Hepatocyte (in vitro differentiated cells): Measurements from ENCODE around the gene GLB1L2. TPM values are rescaled to one million over a fixed set of nuclear protein-coding genes. Genes with fewer than 3 reads are reported as not detected.
A peak's percentile ranks its signal among the peaks of the same experiment; 100 is the strongest.

Experiments
- DNase-seq: peaks from one replicate; pipeline ENCODE4 v3.0.0-alpha.2; 2016; ENCODE audit warnings: low spot score
- H2AFZ ChIP-seq: fragments of 200-600 bp; sonication (generic); 2 replicates; pipeline ENCODE4 v1.6.0; 2016; ENCODE audit warnings: antibody characterized with exemption, mild to moderate bottlenecking
- H3K27ac ChIP-seq: fragments of 200-600 bp; sonication (generic); 2 replicates; pipeline ENCODE4 v1.5.1; 2016; ENCODE audit warnings: mild to moderate bottlenecking
- H3K27me3 ChIP-seq: fragments of 200-600 bp; sonication (generic); 2 replicates; pipeline ENCODE4 v1.6.1; 2016
- H3K36me3 ChIP-seq: fragments of 200-600 bp; sonication (generic); replicated peaks from 2 replicates; pipeline ENCODE4 v1.5.1; 2016; ENCODE audit warnings: low read depth; ENCODE audit not compliant: insufficient read depth
- H3K4me1 ChIP-seq: fragments of 200-600 bp; sonication (generic); 2 replicates; pipeline ENCODE4 v1.5.1; 2016; ENCODE audit warnings: mild to moderate bottlenecking, moderate library complexity; ENCODE audit not compliant: insufficient read depth
- H3K4me2 ChIP-seq: fragments of 200-600 bp; sonication (generic); 2 replicates; pipeline ENCODE4 v1.6.0; 2016
- H3K4me3 ChIP-seq: fragments of 200-600 bp; sonication (generic); 2 replicates; pipeline ENCODE4 v1.5.1; 2016; ENCODE audit warnings: mild to moderate bottlenecking
- H3K79me2 ChIP-seq: fragments of 200-600 bp; sonication (generic); 2 replicates; pipeline ENCODE4 v1.6.0; 2017; ENCODE audit warnings: mild to moderate bottlenecking
- H3K9me2 ChIP-seq: fragments of 200-600 bp; sonication (generic); replicated peaks from 2 replicates; pipeline ENCODE4 v1.6.0; 2017; ENCODE audit warnings: mild to moderate bottlenecking; ENCODE audit not compliant: insufficient read depth
- H3K9me3 ChIP-seq: fragments of 200-600 bp; sonication (generic); 2 replicates; pipeline ENCODE4 v1.5.1; 2016; ENCODE audit warnings: low read depth, mild to moderate bottlenecking
- H4K20me1 ChIP-seq: fragments of 200-600 bp; sonication (generic); 2 replicates; pipeline ENCODE4 v1.6.0; 2016; ENCODE audit warnings: mild to moderate bottlenecking; ENCODE audit not compliant: insufficient read depth, poor library complexity, severe bottlenecking
- CTCF ChIP-seq: fragments of 200-600 bp; sonication (generic); IDR thresholded peaks from 2 replicates; pipeline ENCODE4 v1.5.1; 2016; ENCODE audit warnings: antibody characterized with exemption, mild to moderate bottlenecking; ENCODE audit not compliant: poor library complexity
- EZH2 ChIP-seq: fragments of 200-600 bp; sonication (generic); IDR thresholded peaks from 2 replicates; pipeline ENCODE4 v1.6.1; 2016; ENCODE audit warnings: antibody characterized with exemption, mild to moderate bottlenecking, borderline replicate concordance
- EZH2phosphoT487 ChIP-seq: fragments of 200-600 bp; sonication (generic); IDR thresholded peaks from one replicate; pipeline ENCODE4 v1.6.1; 2018; ENCODE audit warnings: antibody characterized with exemption, mild to moderate bottlenecking, low read depth, moderate library complexity; ENCODE audit not compliant: unreplicated experiment, severe bottlenecking
- WGBS: methylation state at CpG from one replicate; pipeline ENCODE4 v1.1.6; 2016; ENCODE audit warnings: low lambda C conversion rate; ENCODE audit errors: missing lambda C conversion rate; 5-methylcytosine and 5-hydroxymethylcytosine counted together
- polyA plus RNA-seq: library from polyadenylated mRNA; unstranded; fragments of >200 nt; fragmentation: Nextera tagmentation; extraction: Ambion mirVana; gene quantifications from 2 replicates; pipeline ENCODE4 v1.2.1, GENCODE V29; 2016
- total RNA-seq: library from RNA; depleted of rRNA; stranded (reverse); fragments of >200 nt; gene quantifications from 2 replicates; pipeline ENCODE4 v1.2.3, GENCODE V29; 2014

GLB1L2 gene
- total and polyA plus RNA-seq, 2 experiments from 2014 or later: 3.3 to 3.7 TPM

DNA sequence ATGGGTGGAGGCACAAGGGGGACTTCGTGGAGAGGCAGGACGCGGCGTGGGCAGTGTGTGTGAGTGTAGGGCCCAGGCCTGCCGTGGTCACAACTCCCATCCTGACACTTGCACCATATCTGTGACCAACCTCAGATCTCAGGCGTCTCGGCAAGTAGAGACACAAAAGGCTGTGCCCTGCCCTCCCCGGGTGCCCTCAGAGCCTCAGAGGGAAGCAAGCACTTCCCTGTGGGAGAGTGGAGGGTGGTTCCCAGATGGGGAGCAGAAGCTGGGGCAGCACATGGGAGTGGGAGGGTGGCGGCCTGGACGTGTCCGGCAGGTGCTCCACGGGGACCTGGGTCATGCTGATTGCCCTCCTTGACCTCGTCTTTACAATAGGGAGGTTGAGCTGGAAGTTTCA, 59.9 kb downstream of the GLB1L2 start:
- H3K4me2 ChIP-seq: no peak overlapping the region
- H3K79me2 ChIP-seq: no peaks in the 10 kb centered on the region
- DNase-seq: no peak
- no peaks in the 10 kb centered on the region for H3K9me2 ChIP-seq
- H3K4me3 ChIP-seq: no peak overlapping the region
- 92% methylated on average over 13 of the region's 13 CpGs for WGBS
- no peaks in the 10 kb centered on the region for H3K4me1 ChIP-seq
- no peaks in the 10 kb centered on the region for H3K27me3 ChIP-seq
- H3K9me3 ChIP-seq: no peaks in the 10 kb centered on the region
- no peak overlapping the region for H2AFZ ChIP-seq
- no peaks in the 10 kb centered on the region for H4K20me1 ChIP-seq
- no peak for TF ChIP-seq EZH2
- TF ChIP-seq EZH2phosphoT487: no peak
- no peak for TF ChIP-seq CTCF
- no peak overlapping the region for H3K27ac ChIP-seq
- H3K36me3 ChIP-seq: no peaks in the 10 kb centered on the region

- DNase-seq: no peak
- H3K9me2 ChIP-seq: no peaks in the 10 kb centered on the region
- no peak overlapping the region for H3K27ac ChIP-seq
- no peak overlapping the region for H2AFZ ChIP-seq
- H3K4me1 ChIP-seq: no peaks in the 10 kb centered on the region
- no peak overlapping the region for H3K4me2 ChIP-seq
- H3K79me2 ChIP-seq: no peaks in the 10 kb centered on the region
- H4K20me1 ChIP-seq: no peaks in the 10 kb centered on the region
- no peak overlapping the region for H3K4me3 ChIP-seq
- no peaks in the 10 kb centered on the region for H3K9me3 ChIP-seq
- TF ChIP-seq EZH2 (no peak), CTCF (no peak), EZH2phosphoT487 (no peak)
- H3K36me3 ChIP-seq: no peaks in the 10 kb centered on the region
- 89% methylated on average over 21 of the region's 21 CpGs for WGBS
- no peaks in the 10 kb centered on the region for H3K27me3 ChIP-seq
These were observed 61.3 kb downstream of the GLB1L2 start for GRCh38 chr11:134392953-134393615.

GRCh38 chr11:134393638-134394037, 61.9 kb downstream of the GLB1L2 start:
- DNase-seq: peak; percentile 65
- no peak overlapping the region for H2AFZ ChIP-seq
- no peak for TF ChIP-seq EZH2phosphoT487
- peak; percentile 31 for TF ChIP-seq CTCF
- H3K4me3 ChIP-seq: no peak overlapping the region
- H3K9me2 ChIP-seq: no peaks in the 10 kb centered on the region
- 45% methylated on average over 14 of the region's 14 CpGs for WGBS
- H3K36me3 ChIP-seq: no peaks in the 10 kb centered on the region
- no peak overlapping the region for H3K4me2 ChIP-seq
- H4K20me1 ChIP-seq: no peaks in the 10 kb centered on the region
- H3K9me3 ChIP-seq: no peaks in the 10 kb centered on the region
- no peaks in the 10 kb centered on the region for H3K79me2 ChIP-seq
- no peaks in the 10 kb centered on the region for H3K4me1 ChIP-seq
- no peaks in the 10 kb centered on the region for H3K27me3 ChIP-seq
- H3K27ac ChIP-seq: no peak overlapping the region

- Histone ChIP-seq H3K27me3 (no peaks in the 10 kb centered on the region), H3K36me3 (no peaks in the 10 kb centered on the region), H4K20me1 (no peaks in the 10 kb centered on the region), H3K4me2 (no peak overlapping the region), H3K4me1 (no peaks in the 10 kb centered on the region), H3K9me3 (no peaks in the 10 kb centered on the region), H3K79me2 (no peaks in the 10 kb centered on the region), H3K9me2 (no peaks in the 10 kb centered on the region), H3K27ac (no peak overlapping the region), H2AFZ (no peak overlapping the region), H3K4me3 (no peak overlapping the region)
- TF ChIP-seq EZH2: no peak
- no peak for TF ChIP-seq EZH2phosphoT487
- TF ChIP-seq CTCF: no peak
- DNase-seq: no peak
- WGBS: 94% methylated on average over 9 of the region's 10 CpGs
These were observed 62.5 kb downstream of the GLB1L2 start for GRCh38 chr11:134394311-134394710.
